ENCODE measurements around the gene TRIP10.

Gene TRIP10

GRCh38 chr19:6739390-6739882, at the start of gene TRIP10:
TSS of gene TRIP10 (plus strand) at chr19:6739680. CDS start at chr19:6739762, 82 bp downstream.
- TF ChIP-seq CTCF (IDR thresholded peaks at IDR 0.05; ENCODE audit: low read depth, low read length, missing control alignments): no peak
- no peak for DNase-seq (ENCODE audit: low read depth)
- peak within 1 kb of the TSS; percentile 88 for H3K4me3 ChIP-seq (ENCODE audit: low read depth, low read length)
- in situ Hi-C loops (cut with HindIII; ENCODE audit: low sequenced_read_pairs): no loop called here

GRCh38 chr19:6690160-6690885, 49.2 kb upstream of the TRIP10 start:
- in situ Hi-C loops (cut with HindIII; ENCODE audit: low sequenced_read_pairs): no loop called here
- no peak for DNase-seq (ENCODE audit: low read depth)
- H3K4me3 ChIP-seq (ENCODE audit: low read depth, low read length): no peak overlapping the region
- TF ChIP-seq CTCF (IDR thresholded peaks at IDR 0.05; ENCODE audit: low read depth, low read length, missing control alignments): no peak

- DNase-seq (ENCODE audit: low read depth): no peak
- no peak overlapping the region for H3K4me3 ChIP-seq (ENCODE audit: low read depth, low read length)
- in situ Hi-C loops (cut with HindIII; ENCODE audit: low sequenced_read_pairs): no loop called here
- TF ChIP-seq CTCF (IDR thresholded peaks at IDR 0.05; ENCODE audit: low read depth, low read length, missing control alignments): no peak
Measured at GRCh38 chr19:6691342-6691741, 48.1 kb upstream of the TRIP10 start.

GRCh38 chr19:6692027-6692426, 47.5 kb upstream of the TRIP10 start:
- no peak for TF ChIP-seq CTCF (IDR thresholded peaks at IDR 0.05; ENCODE audit: low read depth, low read length, missing control alignments)
- in situ Hi-C loops (cut with HindIII; ENCODE audit: low sequenced_read_pairs): no loop called here

GRCh38 chr19:6693056-6693471, 46.4 kb upstream of the TRIP10 start:
- no peak for DNase-seq (ENCODE audit: low read depth)
- H3K4me3 ChIP-seq (ENCODE audit: low read depth, low read length): no peak overlapping the region
- in situ Hi-C loops (cut with HindIII; ENCODE audit: low sequenced_read_pairs): no loop called here
- no peak for TF ChIP-seq CTCF (IDR thresholded peaks at IDR 0.05; ENCODE audit: low read depth, low read length, missing control alignments)

More at GRCh38 chr19:6692027-6692426, 47.5 kb upstream of the TRIP10 start:
- DNase-seq (ENCODE audit: low read depth): no peak
- no peak overlapping the region for H3K4me3 ChIP-seq (ENCODE audit: low read depth, low read length)

- in situ Hi-C loops (cut with HindIII; ENCODE audit: low sequenced_read_pairs): no loop called here
- no peak for TF ChIP-seq CTCF (IDR thresholded peaks at IDR 0.05; ENCODE audit: low read depth, low read length, missing control alignments)
- DNase-seq (ENCODE audit: low read depth): no peak
- no peak overlapping the region for H3K4me3 ChIP-seq (ENCODE audit: low read depth, low read length)
Measured at GRCh38 chr19:6693681-6694080, 45.8 kb upstream of the TRIP10 start.

Data from astrocyte of the cerebellum (primary cell).